ENCODE results near the gene MYBPC1.
A peak's percentile ranks its signal among the peaks of the same experiment; 100 is the strongest.
"Not testable (repeated sequence)": the region's sequence is repeated elsewhere in the genome, so short reads cannot be mapped to it uniquely, and the experiment has no call there.

MYBPC1 gene

DNA sequence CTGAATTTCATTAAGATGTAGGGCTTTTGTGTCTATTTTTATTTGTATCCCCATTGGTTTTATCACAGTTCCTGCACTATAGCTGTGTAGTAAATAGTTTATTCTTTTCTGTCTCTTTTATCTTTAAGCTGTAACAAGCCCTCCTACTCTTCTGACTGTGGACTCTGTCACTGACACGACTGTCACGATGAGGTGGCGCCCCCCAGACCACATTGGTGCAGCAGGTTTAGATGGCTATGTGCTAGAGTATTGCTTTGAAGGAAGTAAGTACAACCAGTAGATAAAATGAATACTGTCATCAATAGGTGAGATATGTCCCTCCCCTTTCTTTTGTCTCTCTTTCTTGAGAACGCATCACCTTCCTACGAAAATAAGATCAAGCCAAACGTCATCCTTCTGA is 68.5 kb downstream of the MYBPC1 start:
- DNase-seq, result no peak

- DNase-seq, result no peak
Measured at GRCh38 chr12:101664992-101665391, 70.2 kb downstream of the MYBPC1 start.

GRCh38 chr12:101666052-101666728 is 71.4 kb downstream of the MYBPC1 start:
- no peak for DNase-seq

GRCh38 chr12:101667591-101667990 is 72.8 kb downstream of the MYBPC1 start:
- no peak for DNase-seq

DNA sequence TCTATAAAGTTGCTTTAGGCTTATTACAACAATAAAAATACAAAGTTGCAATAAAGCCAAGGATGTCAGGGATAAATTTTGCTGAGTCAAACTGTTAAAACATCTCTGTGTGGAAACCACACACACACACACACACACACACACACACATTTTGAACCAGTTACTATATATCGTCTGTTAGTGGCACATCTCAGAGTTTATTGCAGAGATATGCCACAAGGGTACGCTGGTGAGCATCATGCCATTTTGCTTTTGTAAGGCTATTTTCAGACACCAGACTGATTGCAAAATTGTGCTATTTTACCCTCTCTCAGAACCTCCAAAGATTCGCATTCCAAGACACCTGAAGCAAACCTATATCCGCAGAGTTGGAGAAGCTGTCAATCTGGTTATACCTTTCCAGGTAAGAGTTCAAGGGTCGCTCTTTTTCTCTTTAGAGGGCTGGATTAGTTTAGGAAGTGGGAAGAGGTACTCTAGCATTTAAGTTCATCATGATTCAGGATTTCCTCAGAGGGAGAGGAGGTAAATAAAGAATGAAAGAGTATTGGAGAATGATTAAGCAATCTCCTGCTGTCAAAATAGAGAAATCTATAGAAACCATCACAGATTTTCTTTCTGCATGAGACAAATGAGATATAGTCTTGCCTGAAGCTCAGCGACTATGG is 75.4 kb downstream of the MYBPC1 start:
- peak; percentile 64 for DNase-seq

DNA sequence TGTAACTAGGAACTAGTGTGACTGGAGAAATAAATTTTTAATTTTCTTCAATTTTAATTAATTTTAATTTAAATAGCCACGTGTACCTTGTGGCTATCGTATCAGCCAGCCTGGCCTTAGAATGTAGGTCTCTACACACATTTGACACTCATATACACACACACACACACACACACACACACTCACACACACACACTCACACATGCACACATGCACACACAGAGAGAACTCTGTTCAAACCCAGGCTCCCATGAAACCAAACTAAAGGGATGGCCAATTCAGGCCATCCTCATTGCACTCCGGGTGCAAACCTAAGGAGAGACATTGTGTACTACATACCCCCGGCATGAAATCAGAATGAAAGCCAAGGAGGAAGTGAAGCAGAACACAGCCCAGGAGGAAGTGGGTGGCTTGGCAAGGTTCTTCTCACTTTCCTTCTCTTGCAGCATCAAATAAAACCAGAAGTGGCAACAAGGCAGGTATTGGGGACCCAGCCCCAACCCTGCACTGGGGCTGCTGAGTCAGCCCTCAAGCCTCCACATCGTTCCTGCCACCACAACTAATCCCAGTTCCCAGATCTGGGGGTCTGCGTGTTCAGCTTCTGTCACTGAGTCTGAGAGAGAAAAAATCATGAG is 76.5 kb downstream of the MYBPC1 start:
- DNase-seq, result no peak

DNA sequence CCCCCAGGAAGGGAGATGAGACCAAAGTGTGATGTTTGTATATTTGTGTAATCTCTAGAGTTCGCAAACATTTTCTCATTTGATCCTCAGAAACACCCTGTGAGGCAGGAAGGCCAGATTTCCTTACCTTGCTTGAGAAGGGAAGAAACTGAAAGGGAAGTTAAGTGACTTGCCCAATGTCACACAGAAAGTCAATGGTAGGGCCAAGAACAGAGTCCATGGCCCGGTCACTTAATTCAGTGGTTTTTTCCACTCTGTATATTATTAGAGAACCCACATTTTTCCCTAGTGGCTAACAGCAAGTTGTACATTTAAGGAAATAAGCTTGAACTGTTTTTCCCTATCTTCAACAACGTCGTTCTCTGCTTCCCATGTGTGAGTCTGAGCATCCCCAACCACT is 77.1 kb downstream of the MYBPC1 start:
- no peak for DNase-seq

DNA sequence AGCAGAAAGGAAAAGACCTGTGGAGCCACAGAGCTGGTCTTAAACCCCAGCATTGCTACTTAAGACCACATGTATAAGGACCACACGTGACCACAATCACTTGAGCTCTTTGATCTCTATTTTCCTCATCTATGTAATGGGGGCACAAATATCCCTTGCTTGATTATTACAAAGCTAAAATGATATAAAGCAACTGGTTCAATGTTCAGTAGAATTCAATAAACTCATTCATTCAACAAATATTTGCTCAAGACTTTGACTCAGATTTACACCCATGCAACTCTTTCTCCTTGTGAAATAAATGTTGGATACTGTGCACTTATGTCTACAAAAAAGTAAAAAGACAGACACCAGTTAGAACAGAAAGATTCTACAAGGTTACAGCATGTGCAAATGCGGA is 80.8 kb downstream of the MYBPC1 start:
- no peak for DNase-seq

DNA sequence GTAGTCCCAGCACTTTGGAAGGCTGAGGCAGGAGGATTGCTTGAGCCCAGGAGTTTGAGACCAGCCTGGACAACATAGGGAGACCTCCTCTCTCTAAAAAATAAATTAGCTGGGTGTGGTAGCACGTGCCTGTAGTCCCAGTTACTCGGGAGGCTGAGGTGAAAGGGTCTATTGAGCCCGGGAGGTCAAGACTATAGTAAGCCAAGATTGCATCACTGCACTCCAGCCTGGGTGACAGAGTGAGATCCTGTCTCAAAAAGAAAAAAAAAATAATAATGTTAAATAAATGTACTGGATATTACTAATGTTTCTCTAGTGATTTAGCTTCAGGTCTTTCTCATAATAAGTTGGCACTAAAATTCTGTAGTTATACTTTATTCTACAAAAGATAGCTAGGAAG is 81.7 kb downstream of the MYBPC1 start:
- not testable (repeated sequence) for DNase-seq

DNA sequence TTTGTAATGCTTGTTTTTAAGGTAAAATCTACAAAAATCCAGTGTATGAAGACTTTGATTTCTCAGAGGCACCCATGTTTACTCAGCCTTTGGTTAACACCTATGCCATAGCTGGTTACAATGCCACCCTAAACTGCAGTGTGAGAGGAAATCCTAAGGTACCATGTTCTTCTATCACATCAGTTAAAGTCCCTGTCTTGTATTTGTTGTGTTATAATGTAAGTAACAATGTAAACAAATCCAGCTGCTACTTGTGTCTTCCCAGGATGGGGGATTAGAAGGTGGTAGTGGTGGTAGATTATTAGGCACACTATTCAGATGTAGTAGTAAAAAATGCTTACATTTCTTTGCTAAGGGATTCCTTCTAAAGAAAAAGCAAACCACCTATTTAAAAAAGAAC is 83.3 kb downstream of the MYBPC1 start:
- no peak for DNase-seq

DNA sequence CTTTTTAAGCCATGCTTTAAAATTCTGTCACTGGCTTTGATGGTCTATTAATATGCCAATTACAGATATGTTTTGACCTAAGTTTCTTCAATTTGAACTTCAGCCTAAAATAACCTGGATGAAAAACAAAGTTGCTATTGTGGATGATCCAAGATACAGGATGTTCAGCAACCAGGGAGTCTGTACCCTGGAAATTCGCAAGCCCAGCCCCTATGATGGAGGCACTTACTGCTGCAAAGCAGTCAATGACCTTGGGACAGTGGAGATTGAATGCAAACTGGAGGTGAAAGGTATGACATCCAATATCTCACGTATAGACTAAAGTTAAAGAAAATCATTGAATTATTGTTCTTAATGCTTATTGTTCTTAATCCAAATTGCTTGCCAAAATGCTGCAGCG is 85.5 kb downstream of the MYBPC1 start:
- DNase-seq, result no peak

DNA sequence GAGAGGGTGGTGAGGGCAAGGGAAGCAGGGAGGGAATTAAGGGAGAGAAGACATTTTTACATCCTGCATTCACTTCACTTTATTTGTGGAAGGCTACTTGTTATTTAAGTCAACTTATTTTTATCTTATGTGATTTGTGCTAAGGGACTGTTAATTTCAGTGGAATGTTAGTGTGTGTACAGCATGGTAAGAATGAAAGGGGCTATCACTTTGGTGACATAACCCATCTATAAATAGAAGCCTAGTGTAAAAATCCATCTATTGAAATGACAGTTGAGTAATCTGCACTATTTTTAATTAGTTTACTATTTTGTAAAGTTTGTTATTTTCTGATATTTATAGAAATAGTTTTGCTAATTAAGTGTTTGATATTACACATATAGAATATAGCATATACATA is 85.9 kb downstream of the MYBPC1 start:
- DNase-seq, result no peak

DNA sequence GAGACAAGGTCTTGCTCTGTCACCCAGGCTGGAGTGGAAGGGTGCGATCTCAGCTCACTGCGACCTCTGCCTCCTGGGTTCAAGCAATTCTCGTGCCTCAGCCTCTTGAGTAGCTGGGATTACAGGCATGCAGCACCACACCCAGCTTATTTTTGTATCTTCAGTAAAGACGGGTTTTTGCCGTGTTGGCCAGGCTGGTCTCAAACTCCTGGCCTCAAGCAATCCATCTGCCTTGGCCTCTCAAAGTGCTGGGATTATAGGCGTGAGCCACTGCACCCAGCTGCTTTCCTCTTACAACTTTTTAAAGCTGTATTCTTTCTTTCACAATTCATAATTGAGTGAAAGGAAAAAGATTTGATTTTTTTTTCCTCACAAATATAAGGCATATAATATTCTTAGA is 86.9 kb downstream of the MYBPC1 start:
- not testable (repeated sequence) for DNase-seq

- DNase-seq, result no peak
Measured at GRCh38 chr12:101685092-101685491, 90.3 kb downstream of the MYBPC1 start.

DNA sequence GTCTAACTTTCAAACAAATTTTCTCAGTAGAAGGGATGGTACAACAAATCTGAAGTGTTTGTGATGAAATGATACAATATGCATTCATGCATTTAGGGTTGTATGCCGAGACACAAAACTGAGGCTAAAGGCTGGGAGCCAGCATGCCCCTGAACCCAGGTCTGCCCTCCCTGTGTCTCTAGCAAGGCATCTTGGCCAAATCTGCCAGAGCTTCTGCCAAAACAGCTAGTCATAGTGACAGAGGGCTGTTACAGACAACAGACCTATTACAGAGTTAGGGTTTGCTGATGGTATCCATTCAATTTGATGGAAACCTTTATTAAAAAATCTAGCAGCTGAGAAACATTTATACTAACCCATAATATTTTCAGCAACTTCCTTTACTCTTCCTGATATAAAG is 91.4 kb downstream of the MYBPC1 start:
- DNase-seq, result no peak

DNA sequence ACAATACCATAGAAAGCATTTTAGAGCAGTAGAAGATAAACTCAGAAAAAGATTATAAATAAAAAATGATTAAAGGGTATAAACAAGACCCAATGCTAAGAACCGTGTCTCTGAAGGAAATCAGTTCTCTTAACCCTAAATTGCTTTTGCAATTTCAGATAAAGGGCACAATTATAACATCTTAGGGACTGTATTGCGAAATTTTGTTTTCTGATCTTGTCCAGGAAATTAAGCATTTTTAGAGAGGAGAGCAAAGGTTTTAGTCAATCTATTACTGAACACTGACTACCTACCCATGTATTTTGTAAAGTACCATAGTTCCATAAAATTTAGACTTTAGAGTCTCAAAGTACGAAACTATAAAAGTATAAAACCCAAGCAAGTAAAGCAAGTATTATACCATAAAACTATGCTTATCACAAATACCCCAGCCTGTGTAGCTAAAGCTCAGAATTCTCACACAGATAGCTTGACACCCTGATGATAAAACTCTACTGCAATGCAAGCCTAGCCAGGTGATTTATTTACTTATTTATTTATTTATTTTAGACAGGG is 95.8 kb downstream of the MYBPC1 start:
- no peak for DNase-seq

DNA sequence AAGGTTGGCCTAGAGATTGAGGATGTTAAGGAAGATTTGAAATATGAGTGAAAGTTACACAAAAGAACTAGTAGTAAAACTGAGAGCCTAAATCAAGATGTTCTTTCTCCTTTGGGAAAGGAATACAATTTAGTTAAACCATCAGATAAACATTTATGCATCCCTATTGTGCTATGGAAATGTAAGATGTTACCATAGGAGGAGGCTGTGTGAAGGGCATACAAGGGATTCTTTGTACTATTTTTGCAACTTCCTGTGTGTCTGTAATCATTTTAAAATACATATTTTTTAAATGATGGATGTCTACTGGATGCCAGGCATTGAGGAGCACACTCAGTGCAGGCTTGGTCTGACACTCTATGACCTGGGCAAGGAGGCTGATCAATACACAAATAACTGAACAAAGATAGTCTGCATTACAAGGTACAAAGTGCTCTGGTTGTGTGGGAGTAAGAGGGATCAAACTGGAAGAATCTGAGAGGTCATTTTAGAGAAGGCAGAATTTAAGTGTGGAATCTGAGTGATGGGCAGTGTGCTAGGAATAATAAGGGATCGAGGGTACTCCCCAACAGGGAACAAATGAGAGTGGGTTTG is 96.8 kb downstream of the MYBPC1 start:
- no peak for DNase-seq

DNA sequence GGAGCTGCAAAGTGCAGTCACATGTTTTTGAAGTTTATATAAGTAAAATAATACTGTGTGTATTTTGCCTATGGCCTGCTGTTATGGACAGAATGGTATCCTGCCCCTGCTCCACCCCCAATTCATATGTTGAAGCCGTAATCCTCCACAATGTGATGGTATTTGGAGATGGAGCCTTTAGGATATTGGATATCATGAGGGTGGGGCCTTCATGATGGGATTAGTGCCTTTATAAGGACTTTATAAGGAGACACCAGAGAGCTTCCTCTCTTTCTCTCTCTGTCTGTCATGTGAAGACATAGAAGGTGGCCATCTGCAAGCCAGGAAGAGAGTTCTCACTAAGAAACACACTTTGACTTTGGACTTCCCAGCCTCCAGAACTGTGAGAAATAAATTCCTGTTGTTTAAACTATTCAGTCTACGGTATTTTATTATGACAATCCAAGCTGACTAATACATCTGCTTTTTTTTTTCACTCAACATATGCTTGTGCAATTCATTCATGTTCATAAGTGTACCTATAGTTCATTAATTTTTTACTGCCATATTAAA is 99.6 kb downstream of the MYBPC1 start:
- DNase-seq, result peak; percentile 36

GRCh38 chr12:101694986-101695385 is 100.2 kb downstream of the MYBPC1 start:
- DNase-seq, result no peak

GRCh38 chr12:101695706-101696105 is 100.9 kb downstream of the MYBPC1 start:
- DNase-seq, result peak; percentile 54

GRCh38 chr12:101696251-101697196 is 101.8 kb downstream of the MYBPC1 start:
- no peak for DNase-seq
